HPDE6-E6E7 (cell line): ENCODE measurements around the gene SOX30.

ENCODE experiments used
- DNase-seq: peaks from one replicate; pipeline ENCODE4 v3.0.0; 2011; ENCODE audit warnings: missing footprints; ENCODE audit errors: extremely low spot score

Gene SOX30

DNA sequence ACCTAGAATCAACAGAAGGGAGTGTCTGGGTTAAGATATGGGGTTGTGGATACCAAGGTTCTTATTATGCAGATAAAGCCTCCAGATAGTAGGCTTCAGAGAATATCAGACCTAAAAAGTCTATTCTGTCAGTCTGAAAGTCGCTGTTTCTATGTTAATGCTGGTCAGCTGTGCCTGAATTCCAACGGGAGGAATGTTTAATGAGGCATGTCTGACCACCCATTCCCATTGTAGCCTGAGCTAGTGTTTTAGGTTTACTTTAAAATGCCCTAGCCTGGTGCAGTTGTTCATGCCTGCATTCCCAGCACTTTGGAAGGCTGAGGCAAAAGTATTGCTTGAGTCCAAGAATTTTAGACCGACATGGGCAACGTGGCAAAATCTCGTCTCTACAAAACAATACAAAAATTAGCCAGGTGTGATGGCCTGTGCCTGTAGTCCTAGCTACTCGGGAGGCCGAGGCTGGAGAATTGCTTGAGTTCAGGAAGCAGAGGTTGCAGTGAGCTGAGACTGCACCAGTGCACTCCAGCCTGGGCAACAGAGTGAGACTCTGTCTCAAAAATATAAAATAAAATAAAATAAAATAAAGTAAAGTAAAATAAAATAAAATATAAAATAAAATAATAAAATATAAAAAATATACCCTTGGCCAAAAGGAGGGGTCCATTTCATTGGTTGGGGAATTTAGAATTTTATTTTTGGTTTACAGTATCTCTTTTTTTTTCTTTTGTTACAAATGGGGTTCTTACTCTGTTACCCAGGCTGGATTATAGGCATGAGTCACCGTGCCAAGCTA lies 7.8 kb upstream of the SOX30 start:
- DNase-seq, result no peak

DNA sequence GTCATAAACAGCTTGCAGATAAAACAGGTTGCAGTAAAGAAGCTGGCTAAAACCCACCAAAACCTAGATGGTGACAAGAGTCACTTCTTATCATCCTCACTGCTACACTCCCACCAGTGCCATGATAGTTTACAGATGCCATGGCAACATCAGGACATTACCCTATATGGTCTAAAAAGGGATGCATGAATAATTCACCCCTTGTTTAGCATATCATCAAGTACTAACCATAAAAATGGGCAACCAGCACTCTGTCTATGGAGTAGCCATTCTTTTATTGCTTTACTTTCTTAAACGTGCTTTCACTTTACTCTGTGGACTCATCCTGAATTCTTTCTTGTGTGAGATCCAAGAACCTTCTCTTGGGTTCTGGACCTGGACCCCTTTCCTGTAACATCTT lies 6.7 kb upstream of the SOX30 start:
- no peak for DNase-seq

DNA sequence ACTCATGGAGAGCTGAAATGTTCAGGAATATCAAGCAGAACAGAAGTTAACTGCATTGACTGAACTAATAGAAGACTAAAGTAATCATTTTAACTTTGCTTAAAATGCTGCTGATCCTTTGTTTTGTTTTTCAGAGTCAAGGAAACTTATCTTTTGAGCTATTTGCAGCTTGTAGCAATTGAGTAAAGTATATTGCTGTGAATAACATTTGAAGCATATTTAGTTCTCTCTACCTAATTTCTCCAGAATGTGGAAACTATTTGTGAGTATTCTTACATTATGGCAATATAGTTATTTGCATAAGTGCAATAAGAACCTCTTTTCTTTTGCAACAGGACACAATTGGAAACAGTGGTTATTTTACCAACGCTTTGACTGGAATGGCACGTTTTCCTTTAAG lies 5.3 kb upstream of the SOX30 start:
- no peak for DNase-seq

DNA sequence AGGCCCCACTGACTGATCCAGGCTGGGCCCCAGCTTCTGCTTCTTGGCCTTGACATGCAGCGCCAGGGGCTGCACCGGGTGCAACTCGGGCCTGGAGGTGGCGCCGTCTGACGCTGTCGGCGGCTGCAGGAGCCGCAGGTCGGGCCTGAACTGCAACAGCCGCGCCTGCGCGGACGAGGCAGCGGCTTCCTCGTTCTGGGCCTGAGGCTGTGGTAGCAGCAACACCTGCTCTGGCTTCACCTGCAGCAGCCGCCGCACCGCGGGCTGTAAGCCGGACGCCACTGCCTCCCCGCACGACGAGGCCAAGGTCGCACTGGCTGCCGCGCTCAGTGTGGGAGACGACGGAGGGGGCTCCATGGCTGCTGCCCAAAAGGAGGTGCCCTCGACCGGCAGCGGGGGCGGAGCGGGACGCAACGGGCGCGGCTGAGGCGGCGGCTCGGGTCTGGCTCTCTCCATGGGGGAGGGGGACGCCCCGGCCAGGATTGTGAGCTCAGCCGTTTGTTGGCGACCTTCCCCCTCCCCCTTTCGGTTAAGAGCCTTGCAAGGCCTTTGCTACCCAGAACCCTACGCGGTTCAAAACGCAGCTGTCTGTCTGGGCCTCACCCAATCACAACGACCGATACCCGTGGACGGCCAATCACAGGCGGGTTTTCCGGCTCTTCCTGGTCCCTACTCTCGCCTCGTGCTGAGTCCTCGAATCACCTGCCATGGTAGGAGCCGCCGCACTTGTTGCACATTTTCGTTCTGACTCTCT lies 438 bp downstream of the SOX30 start:
- DNase-seq, result no peak

DNA sequence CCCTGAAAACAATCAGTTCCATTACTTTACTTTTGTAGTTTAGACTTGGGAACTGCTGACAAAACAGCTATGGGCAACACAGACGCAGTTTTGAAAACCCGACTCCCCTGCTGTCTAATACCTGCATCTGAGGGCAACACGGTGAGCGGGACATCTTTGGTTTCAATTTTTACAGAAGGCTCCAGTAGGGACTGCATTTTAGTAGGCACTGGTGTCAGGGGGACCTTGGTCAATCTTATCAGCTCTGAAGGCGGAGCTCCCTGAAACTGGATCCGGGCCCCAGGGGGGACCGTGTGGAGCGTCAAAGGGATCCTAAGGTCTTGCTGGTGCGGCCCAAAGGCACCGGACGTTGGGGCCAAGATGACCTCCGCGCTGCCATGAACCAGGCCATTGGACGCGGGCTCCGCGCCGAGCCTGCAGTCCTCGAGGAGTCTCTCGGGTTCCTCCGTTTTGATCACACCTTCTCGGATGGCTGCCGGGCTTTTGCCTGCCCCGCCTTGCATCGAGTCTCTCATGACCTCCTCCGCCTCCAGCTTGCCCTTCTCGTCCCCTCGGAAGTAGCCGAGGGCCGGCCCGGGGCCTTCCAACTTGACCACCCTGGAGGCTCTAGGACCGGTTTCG lies 1.1 kb downstream of the SOX30 start:
- DNase-seq, result no peak

DNA sequence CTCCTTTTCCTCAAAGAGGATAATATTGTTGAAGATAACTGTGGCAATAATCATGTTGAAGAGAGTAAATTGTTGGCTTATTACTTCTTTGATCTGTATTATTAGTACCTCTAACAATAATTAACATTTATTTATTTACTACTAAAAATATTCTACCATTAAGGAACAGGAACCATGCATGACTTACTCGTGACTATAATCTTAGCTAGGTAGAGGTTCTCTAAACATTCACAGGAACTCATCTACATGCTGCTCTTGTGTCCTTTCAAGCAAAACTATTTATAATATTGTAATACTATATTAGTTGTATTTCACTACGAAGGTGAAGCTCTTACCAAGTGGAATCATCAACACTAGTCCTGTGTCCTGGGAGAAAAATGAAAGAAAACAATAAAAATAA lies 3.1 kb downstream of the SOX30 start:
- DNase-seq, result no peak

DNA sequence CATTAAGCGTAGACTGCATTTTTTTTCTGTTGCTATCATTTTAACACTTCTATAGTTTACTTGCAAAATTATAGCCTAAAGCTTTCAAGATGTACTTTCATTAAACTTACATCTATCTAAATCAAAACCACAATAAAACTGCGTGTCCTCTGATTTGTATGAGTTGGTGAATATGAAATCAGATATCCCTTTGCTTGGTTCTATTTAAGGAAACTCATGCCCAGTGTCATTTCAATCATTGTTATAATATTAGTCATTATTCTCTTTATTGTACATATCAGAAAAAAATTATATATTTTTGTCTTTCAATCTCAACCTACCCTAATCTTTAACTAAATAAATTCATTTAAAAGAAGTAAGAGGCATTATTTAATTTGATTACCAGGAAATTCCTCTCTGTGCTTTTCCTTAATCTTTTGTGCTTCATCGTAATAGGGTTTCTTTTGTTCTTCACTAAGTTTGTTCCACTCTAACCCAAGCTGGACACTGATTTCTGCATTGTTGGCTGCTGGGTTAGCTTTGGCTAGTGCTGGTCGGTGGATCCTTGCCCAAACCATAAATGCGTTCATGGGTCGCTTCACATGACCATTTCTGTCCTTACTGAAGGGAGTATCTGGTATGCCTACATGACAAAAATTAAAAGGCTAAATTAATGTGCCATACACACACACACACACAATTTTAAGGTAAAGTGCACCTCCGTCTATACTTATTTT lies 3.8 kb downstream of the SOX30 start:
- no peak for DNase-seq

DNA sequence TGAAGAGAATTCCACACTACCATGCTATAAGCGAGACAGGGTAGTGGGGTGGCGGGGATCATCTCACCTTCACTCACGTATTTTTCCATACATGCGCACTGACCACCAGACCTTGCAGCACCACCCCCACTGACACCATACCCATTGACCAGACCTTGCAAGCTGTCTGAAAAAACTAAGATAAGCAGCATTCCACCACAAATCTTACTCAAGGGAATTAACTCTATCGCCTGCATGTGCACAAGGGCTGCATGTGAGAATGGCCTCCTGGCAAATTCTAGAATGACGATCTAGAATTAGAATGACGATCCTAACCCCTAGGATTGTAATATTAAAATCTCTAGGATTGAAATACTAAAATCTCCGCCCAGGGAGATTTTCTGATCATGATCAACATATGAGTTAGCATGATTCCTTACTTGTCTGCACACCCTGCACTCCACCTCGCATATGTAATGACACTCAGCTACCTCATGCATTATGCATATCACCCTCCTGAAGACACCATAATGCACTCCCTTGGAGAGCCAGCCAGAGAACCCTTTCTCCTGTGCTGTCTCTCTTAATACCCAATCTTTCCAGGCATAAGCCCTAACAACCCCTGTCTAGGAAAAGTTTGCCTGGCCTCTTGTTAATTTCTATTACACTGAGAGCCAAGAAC lies 11.7 kb downstream of the SOX30 start:
- no peak for DNase-seq

DNA sequence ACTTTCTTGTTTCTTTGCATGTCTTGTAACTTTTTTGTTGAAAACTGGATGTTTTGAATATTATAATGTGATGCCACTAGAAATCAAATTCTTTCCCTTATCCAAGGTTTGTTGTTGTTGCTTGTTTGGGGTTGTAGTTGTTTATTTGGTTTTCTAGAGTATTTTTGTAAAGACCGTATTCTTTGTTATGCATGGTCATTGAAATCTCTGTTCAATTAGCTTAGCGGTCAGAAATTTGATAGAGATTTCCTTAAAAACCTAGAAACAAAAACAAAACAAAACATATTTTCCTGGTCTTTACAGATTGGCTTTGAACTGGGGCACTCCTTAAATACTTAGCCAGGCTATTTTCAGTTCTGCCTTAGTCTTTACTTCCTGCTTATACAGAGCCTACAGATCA lies 21.9 kb downstream of the SOX30 start:
- DNase-seq, result no peak

DNA sequence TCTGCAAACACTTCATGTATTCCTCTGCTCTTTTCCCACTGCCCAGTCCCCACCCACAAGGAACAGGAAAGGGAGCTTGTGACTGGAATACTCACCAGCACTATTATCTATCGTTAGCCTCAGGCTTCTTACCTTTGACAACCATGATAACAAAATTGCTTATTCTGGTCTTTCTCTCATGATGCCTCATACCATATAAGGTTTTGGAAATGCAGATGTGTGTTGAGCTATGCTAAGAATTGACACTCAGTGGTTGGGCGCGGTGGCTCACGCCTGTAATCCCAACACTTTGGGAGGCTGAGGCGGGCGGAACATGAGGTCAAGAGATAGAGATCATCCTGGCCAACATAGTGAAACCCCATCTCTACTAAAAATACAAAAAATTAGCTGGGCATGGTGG lies 25.4 kb downstream of the SOX30 start:
- no peak for DNase-seq

DNA sequence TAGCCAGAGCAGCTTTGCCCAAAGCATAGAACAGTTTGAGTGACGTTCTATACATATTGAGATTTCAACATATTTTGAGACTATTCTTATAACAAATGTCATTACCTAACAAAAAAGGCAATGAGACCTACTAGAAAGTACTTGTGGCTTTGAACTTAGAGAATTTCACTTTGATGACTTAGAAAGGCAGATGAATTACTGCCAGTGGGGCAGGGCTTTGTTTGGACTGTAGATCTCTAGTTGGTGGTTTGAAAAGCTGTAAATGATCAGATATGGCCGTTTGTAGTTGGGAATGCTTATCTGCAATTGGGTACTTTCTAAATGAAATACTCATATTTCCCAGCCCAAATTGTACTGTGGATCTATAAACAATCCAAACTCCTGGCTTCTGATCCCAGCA lies 28.1 kb downstream of the SOX30 start:
- no peak for DNase-seq

DNA sequence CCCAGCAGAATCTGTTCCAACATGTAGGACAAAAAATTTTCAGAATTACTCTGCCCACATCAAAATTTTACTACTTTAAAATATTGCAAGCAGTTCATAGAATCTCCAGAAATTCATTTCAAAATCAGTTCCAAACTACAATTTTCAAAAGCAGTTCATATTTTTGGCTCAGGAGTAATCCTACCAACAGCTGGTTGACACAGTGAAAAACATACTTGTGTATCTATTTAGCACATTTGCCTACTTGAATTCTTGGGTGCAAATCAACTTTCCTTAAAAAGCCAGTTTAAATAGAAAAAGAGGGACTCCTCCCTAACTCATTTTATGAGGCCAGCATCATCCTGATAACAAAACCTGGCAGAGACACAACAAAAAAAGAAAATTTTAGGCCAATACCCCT lies 31.5 kb downstream of the SOX30 start:
- no peak for DNase-seq

DNA sequence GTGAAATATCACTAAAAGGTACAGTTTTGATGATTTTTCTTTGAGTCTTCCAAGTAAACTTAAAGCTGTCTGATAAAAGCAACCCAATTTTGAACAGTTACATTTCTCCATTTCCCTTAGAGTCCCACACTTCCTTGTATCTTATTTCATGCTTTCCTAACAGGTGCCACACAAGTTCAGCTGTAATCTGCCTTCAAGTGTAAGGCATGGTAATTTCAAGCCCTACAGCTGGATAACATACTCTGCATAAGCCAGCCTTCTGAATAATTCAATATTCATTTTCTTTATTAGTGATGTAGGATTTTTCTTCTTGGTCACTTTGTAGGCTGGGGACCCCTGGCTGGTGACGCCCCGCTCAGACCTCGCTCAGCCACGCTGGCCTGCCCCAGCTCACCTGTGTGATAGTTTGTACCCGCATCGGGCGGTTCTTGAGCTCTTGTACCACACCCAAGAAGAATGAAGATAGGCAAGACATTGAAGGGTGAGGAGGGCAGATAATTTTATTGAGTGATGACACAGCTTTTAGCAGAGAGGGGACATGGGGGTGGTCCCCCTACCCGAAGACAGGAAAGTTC lies 34.0 kb downstream of the SOX30 start:
- no peak for DNase-seq

DNA sequence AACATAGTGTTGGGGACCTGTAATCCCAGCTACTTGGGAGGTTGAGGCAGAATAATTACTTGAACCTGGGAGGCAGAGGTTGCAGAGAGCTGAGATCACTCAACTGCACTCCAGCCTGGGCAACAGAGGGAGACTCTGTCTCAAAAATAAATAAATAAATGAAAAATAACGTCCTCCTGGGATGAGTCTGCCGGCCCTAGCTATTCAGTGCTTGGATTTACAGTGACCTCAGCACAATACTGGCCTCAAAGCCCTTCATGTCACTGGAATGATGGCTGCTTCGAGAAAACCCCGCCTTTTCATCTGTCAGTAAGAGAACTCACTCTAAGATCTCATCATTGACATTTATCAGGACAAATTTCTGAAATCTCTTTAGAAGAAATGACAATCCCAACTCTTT lies 35.5 kb downstream of the SOX30 start:
- no peak for DNase-seq

DNA sequence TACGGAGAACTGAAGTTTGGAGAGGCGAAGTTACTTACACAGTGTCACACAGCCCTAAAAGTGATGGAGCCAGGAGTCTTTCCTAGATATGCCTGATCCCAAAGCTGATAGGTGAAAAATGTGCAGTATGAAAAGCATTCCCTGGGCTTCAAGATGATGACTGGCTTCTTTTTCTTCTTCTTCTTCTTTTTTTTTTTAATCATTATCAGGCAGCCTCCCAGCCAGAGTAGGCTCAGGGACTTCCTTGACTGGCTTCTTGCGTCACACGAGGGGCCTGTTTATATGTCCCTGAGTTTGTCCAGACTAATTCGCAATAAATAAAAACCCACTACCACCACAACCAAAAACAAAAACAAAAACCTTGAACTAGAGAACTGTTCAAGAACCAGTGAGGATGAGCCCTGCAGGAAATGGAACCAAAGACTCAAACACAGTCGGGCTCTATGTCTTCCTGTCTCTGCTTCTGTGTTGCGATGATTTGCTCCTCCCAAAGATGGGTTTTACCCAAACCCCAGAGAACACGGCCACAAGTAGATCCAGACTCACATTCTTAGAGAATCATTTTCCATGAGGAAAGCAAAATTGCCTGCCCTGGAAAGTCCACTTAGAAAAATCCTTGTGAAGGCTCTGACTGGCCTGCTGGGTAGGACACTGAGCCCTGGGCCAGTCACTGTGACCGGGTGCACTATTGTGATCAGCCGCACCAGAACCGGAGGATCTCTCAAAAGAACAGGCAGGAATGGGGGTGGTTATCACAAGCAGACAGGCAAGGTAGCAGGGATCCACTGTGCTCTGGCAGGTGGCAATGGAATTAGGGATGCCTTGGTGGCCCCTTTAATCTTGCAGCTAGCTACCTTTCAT lies 38.6 kb downstream of the SOX30 start:
- no peak for DNase-seq

DNA sequence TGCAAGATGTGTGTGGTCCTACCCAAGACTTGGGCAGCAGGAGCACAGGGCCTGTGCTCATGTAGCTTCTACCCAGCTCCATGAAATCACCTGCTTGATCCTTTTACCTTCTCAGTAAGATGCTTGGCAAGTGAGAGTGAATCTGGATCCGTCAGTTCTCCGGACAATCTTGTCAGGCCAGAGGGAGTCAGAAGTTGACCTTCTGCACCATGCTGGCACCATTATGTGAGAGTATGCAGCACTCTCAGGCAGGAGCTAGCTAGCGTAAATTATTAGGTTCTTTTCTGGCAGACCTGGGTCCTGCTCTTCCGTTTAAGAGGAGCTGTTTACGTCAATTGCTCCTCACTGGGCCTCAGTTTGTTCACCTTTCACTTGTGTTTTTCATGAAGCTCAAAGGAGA lies 39.7 kb downstream of the SOX30 start:
- DNase-seq, result no peak

DNA sequence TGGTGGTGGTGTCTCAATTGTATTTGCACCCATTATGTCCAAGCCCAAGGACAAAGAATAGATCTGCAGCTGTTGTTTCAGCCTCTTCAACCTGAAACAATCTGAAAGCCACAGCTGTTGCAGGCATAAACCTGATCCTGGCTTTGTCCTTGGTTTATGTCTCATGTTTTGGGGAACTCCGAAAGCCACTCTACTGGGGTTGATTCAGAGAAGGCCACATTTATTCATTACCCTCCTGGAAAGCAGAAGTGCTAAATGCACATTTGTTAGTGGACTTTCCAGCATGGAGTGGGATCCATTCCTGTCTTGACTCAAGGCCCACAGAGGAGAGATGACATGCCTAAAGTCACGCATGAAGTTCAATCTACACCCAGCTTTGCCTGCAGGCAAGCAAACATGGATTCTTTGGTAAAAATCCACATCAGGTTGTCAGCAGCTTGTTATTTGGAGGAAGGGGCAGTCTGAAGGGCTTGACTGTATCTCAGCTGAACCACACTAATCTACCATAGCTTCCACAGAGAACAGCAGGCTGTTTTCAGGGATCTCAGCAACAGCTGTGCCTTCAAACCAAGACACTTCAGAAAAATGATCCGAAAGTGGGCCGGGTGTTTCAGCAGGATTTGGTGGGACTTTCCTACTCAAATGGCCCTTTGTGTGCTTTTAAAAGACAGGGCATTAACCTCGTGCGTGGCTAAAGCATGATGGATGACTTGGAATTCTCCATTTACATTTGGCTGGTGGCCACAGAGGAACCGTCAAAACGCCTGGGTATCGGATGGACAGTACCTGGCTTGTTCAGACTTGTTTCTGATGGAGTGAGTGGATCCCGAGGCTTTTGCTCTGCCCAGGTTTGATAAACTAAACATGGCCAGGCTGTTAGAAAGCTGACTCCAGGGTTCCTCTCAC lies 40.4 kb downstream of the SOX30 start:
- peak; percentile 70 for DNase-seq

DNA sequence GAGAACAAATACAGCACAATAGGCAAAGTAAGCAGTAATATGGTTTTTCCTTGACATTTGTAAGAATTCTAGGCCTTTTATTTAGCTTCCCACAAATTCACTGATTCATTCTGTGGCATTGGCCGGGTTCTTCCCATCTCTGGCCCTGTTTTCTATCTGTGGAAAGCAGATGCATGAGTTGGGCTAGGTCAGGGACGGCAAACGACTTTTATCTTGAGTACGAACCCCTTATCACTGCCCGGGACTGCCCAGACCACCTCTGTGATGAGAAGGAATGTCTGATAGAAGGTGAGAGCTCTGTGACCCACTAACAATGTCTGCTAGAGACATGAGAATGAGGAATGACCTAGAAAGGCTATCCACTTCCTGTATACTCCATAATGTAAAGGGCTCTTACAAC lies 41.2 kb downstream of the SOX30 start:
- no peak for DNase-seq

DNA sequence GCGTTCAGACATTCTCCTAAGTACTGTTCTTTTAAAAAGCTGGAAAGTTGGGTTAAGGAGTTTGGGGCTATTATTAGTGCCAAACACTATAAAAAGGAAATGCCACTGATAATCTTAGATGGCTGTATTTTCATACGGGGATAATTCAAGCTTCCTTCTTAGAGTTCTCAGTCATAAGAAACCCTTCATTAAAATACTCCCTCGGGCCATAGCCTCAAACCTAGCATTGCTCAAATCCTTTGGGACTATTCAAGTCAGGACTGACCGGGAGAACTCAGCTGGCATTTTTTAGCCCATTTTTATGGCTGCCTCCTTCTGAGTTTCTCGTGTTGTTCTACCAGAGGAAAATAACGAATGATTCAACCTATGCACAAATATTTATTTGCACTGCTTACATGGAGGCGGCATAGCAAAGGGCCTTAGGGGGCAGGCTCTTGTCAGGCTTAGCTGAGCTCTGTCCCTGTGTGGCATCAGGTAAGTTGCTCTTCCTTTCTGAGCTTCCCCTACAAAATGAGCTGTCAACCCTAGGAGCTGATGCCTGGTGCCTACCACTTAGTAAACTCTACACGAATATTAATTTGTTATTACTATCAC lies 43.2 kb downstream of the SOX30 start:
- DNase-seq, result no peak
